GM12891 (cell line): Measurements from ENCODE around the gene BOC.

ENCODE experiments used
- POLR2A ChIP-seq: IDR thresholded peaks from 2 replicates; pipeline ENCODE4 v1.6.1; 2011; ENCODE audit warnings: low read depth, low read length, control low read depth
- POLR2AphosphoS5 ChIP-seq: IDR thresholded peaks from 2 replicates; pipeline ENCODE4 v1.6.1; 2011; ENCODE audit warnings: low read depth, low read length, control low read depth
- TAF1 ChIP-seq: IDR thresholded peaks from 2 replicates; pipeline ENCODE4 v1.6.1; 2011; ENCODE audit warnings: low read depth, low read length, control low read depth

- TF ChIP-seq POLR2A (no peak), TAF1 (no peak), POLR2AphosphoS5 (no peak)
Measured at GRCh38 chr3:113287111-113287802, 75.9 kb downstream of the BOC start.
